GM23248 (cell line): ENCODE data around the gene CDH13. TPM values are rescaled to one million over a fixed set of nuclear protein-coding genes. Genes with fewer than 3 reads are reported as not detected.

Experiments
- DNase-seq: peaks from one replicate; pipeline ENCODE4 v3.0.0-alpha.2; 2015
- H2AFZ ChIP-seq: fragments of 200-600 bp; sonication (generic); 2 replicates; pipeline ENCODE4 v1.6.1; 2016; ENCODE audit warnings: antibody characterized with exemption
- H3F3A ChIP-seq: fragments of 200-600 bp; sonication (generic); 2 replicates; pipeline ENCODE4 v1.6.1; 2016; ENCODE audit warnings: mild to moderate bottlenecking, antibody characterized with exemption, mixed run types; ENCODE audit not compliant: insufficient read depth
- H3K27ac ChIP-seq: fragments of 200-600 bp; sonication (generic); 2 replicates; pipeline ENCODE4 v1.5.1; 2016; ENCODE audit warnings: mild to moderate bottlenecking
- H3K27me3 ChIP-seq: fragments of 200-600 bp; sonication (generic); replicated peaks from 2 replicates; pipeline ENCODE4 v1.6.1; 2016; ENCODE audit warnings: mild to moderate bottlenecking; ENCODE audit not compliant: insufficient read depth
- H3K36me3 ChIP-seq: fragments of 200-600 bp; sonication (generic); 2 replicates; pipeline ENCODE4 v1.6.1; 2016; ENCODE audit warnings: low read depth, mild to moderate bottlenecking
- H3K4me1 ChIP-seq: fragments of 200-600 bp; sonication (generic); 2 replicates; pipeline ENCODE4 v1.6.1; 2016; ENCODE audit warnings: mild to moderate bottlenecking; ENCODE audit not compliant: insufficient read depth
- H3K4me2 ChIP-seq: fragments of 200-600 bp; sonication (generic); one replicate; pipeline ENCODE4 v1.6.1; 2016; ENCODE audit warnings: mild to moderate bottlenecking; ENCODE audit not compliant: unreplicated experiment
- H3K4me3 ChIP-seq: fragments of 200-600 bp; sonication (generic); 2 replicates; pipeline ENCODE4 v1.5.1; 2016; ENCODE audit warnings: mild to moderate bottlenecking
- H3K79me2 ChIP-seq: fragments of 200-600 bp; sonication (generic); 2 replicates; pipeline ENCODE4 v1.6.1; 2016; ENCODE audit warnings: mild to moderate bottlenecking; ENCODE audit not compliant: insufficient read depth
- H3K9ac ChIP-seq: fragments of 200-600 bp; sonication (generic); 2 replicates; pipeline ENCODE4 v1.6.1; 2016; ENCODE audit warnings: mild to moderate bottlenecking
- H3K9me2 ChIP-seq: fragments of 200-600 bp; sonication (generic); 2 replicates; pipeline ENCODE4 v1.6.1; 2016; ENCODE audit warnings: mixed run types, mild to moderate bottlenecking, moderate library complexity; ENCODE audit not compliant: insufficient read depth
- H3K9me3 ChIP-seq: fragments of 200-600 bp; sonication (generic); one replicate; pipeline ENCODE4 v1.6.1; 2017; ENCODE audit warnings: low read depth
- H4K20me1 ChIP-seq: fragments of 200-600 bp; sonication (generic); 2 replicates; pipeline ENCODE4 v1.6.0; 2016; ENCODE audit not compliant: insufficient read depth
- EZH2 ChIP-seq: fragments of 200-600 bp; sonication (generic); IDR thresholded peaks from 2 replicates; pipeline ENCODE4 v1.6.1; 2018; ENCODE audit warnings: antibody characterized with exemption, mild to moderate bottlenecking; ENCODE audit not compliant: insufficient read depth, poor library complexity, severe bottlenecking
- EZH2phosphoT487 ChIP-seq: fragments of 200-600 bp; sonication (generic); IDR thresholded peaks from 2 replicates; pipeline ENCODE4 v1.6.1; 2018; ENCODE audit warnings: antibody characterized with exemption, moderate library complexity, mild to moderate bottlenecking, low read depth; ENCODE audit not compliant: insufficient read depth
- WGBS, 2 experiments: methylation state at CpG; one replicate each; pipeline ENCODE4 v1.1.6; 2015 to 2017; ENCODE audit warnings: low lambda C conversion rate in 2 of 2, low coverage in 1 of 2; ENCODE audit errors: missing lambda C conversion rate in 2 of 2; 5-methylcytosine and 5-hydroxymethylcytosine counted together
- in situ Hi-C: fragments of 300-500 bp; cut with MboI; formaldehyde crosslinking; loops from 2 replicates; pipeline ENCODE4 v1.15.0; 2020
- polyA plus RNA-seq: library from polyadenylated mRNA; unstranded; fragments of >200 nt; fragmentation: Nextera tagmentation; extraction: Ambion mirVana; gene quantifications from 2 replicates; pipeline ENCODE4 v1.2.1, GENCODE V29; 2016
- total RNA-seq: library from RNA; depleted of rRNA; stranded (reverse); fragments of >200 nt; shearing (Covaris generic); gene quantifications from 2 replicates; pipeline ENCODE4 v1.2.3, GENCODE V29; 2014

The CDH13 gene
- total and polyA plus RNA-seq, 2 experiments from 2014 or later = 51.0 to 52.8 TPM

- in situ Hi-C loops = no loop called here
- Histone ChIP-seq H3K36me3 (no peaks in the 10 kb centered on the region), H3K4me1 (peaks cover 33% of the 10 kb centered on the region), H3K4me3 (no peak overlapping the region), H3K9ac (no peak overlapping the region), H2AFZ (no peak overlapping the region), H3K27ac (no peak overlapping the region), H3K27me3 (no peaks in the 10 kb centered on the region), H3K79me2 (0 out of 2 replicates have a peak, but pooled peaks cover 5% of the 10 kb centered on the region), H3K4me2 (no peak overlapping the region), H3F3A (peaks cover 8% of the 10 kb centered on the region; the same call in 1 of the 2 replicates), H4K20me1 (no peaks in the 10 kb centered on the region), H3K9me2 (peaks cover 5% of the 10 kb centered on the region; the same call in 1 of the 2 replicates), H3K9me3 (no peaks in the 10 kb centered on the region)
- TF ChIP-seq EZH2 (no peak), EZH2phosphoT487 (no peak)
- peak; percentile 33 for DNase-seq
- 71 to 77% methylated on average over 8 of the region's 8 CpGs for WGBS, 2 experiments
Measured at GRCh38 chr16:82660075-82660645, 33.4 kb downstream of the CDH13 start.

- H3K9ac ChIP-seq = no peak overlapping the region
- 0 out of 2 replicates have a peak, but pooled peaks cover 5% of the 10 kb centered on the region for H3K79me2 ChIP-seq
Measured at GRCh38 chr16:82660966-82661365, 34.2 kb downstream of the CDH13 start.

DNA sequence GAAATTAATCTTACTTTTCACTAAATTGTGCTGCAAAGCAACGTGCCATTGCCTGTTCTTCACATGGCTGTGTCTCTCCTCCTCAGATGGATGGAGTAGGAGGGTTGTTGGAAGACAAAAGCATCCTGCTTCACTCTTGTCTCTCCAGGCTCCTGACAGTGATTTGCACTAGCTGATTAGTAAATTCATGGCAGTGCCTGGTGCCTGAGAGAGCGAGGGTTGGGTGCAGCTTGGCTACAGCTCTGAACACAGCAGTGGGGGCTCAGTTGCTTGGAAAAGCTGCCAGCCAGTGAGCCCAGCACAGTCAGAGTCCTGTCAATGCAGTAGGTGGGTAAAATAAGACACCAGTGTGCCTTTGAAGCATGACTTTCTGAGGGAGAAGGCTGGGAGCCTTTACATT lies 37.4 kb downstream of the CDH13 start:
- no peak overlapping the region for H3K4me3 ChIP-seq
- H3K4me1 ChIP-seq = 0 out of 2 replicates have a peak, but pooled peaks cover 6% of the 10 kb centered on the region
- no peaks in the 10 kb centered on the region for H3K9me2 ChIP-seq
- H3K4me2 ChIP-seq = no peak overlapping the region
- H3K36me3 ChIP-seq = no peaks in the 10 kb centered on the region
- in situ Hi-C loops = no loop called here
- H3K27me3 ChIP-seq = no peaks in the 10 kb centered on the region
- 69 to 80% methylated on average over 2 of the region's 2 CpGs for WGBS, 2 experiments
- DNase-seq = no peak
- H4K20me1 ChIP-seq = no peaks in the 10 kb centered on the region
- no peaks in the 10 kb centered on the region for H3K9me3 ChIP-seq
- H3K79me2 ChIP-seq = no peaks in the 10 kb centered on the region
- no peak overlapping the region for H3K9ac ChIP-seq
- no peaks in the 10 kb centered on the region for H3F3A ChIP-seq
- TF ChIP-seq EZH2 (no peak), EZH2phosphoT487 (no peak)
- no peak overlapping the region for H2AFZ ChIP-seq
- H3K27ac ChIP-seq = no peak overlapping the region

More at GRCh38 chr16:82660966-82661365, 34.2 kb downstream of the CDH13 start:
- no peak overlapping the region for H3K4me2 ChIP-seq
- no peaks in the 10 kb centered on the region for H4K20me1 ChIP-seq
- no peaks in the 10 kb centered on the region for H3K27me3 ChIP-seq
- in situ Hi-C loops = no loop called here
- H3K36me3 ChIP-seq = no peaks in the 10 kb centered on the region
- H3K9me2 ChIP-seq = peaks cover 5% of the 10 kb centered on the region; the same call in 1 of the 2 replicates
- H2AFZ ChIP-seq = no peak overlapping the region
- H3K9me3 ChIP-seq = no peaks in the 10 kb centered on the region
- no peak overlapping the region for H3K27ac ChIP-seq
- H3K4me1 ChIP-seq = peaks cover 26% of the 10 kb centered on the region
- H3K4me3 ChIP-seq = no peak overlapping the region
- H3F3A ChIP-seq = peaks cover 7% of the 10 kb centered on the region; the same call in 1 of the 2 replicates
- WGBS, 2 experiments = 90 to 94% methylated on average over 7 of the region's 7 CpGs
- TF ChIP-seq EZH2phosphoT487 = no peak
- TF ChIP-seq EZH2 = no peak
- no peak for DNase-seq

DNA sequence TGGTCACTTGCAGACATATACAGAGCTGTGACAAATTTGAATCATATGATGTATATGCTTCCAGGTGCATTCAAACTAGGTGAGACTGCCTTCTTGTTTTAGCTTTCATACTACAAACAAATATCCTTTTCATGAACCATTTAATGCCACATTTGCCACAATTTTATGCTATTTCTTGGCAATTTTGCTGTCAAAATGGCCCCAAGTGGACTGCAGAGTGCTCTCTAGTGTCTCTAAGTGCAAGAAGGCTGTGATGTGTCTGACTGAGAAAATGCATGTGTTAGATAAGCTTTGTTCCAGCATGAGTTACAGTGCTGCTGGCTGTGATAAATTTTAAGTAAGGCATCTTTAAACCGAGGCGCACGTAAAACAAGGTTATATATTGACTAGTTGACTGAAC lies 38.3 kb downstream of the CDH13 start:
- no peak for TF ChIP-seq EZH2phosphoT487
- no peak for TF ChIP-seq EZH2
- H3K4me2 ChIP-seq = no peak overlapping the region
- 96 to 97% methylated on average over 3 of the region's 3 CpGs for WGBS, 2 experiments
- no peak overlapping the region for H3K27ac ChIP-seq
- no peaks in the 10 kb centered on the region for H3K36me3 ChIP-seq
- no peaks in the 10 kb centered on the region for H4K20me1 ChIP-seq
- no peak overlapping the region for H2AFZ ChIP-seq
- no peak for DNase-seq
- H3K79me2 ChIP-seq = no peaks in the 10 kb centered on the region
- H3K27me3 ChIP-seq = no peaks in the 10 kb centered on the region
- H3F3A ChIP-seq = no peaks in the 10 kb centered on the region
- H3K4me1 ChIP-seq = 0 out of 2 replicates have a peak, but pooled peaks cover 3% of the 10 kb centered on the region
- no peaks in the 10 kb centered on the region for H3K9me3 ChIP-seq
- in situ Hi-C loops = no loop called here
- H3K4me3 ChIP-seq = no peak overlapping the region
- no peak overlapping the region for H3K9ac ChIP-seq
- H3K9me2 ChIP-seq = no peaks in the 10 kb centered on the region

DNA sequence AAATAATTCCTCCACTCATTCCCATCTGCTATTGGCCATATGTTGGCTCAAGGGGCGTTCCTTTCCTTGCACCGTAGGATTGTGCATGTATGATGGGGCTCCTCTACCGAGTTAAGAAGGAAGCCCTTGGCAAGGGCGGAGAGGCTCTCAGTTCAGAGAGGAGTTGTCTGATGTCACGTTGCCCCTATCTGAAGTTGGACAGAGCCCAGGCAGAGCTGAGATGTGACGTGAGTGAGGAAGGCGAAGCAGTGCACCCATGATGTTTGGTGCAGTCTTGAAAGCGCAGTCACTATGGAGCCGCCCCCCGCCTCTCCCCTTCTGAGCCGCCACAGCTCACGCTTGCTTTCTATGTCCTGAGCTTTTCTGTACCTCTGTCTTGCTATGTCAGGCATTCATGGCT lies 40.7 kb downstream of the CDH13 start:
- Histone ChIP-seq H3K4me2 (no peak overlapping the region), H3K4me3 (no peak overlapping the region), H3K79me2 (peaks cover 8% of the 10 kb centered on the region; the same call in 1 of the 2 replicates), H3K9me2 (no peaks in the 10 kb centered on the region), H3K9me3 (no peaks in the 10 kb centered on the region), H3K9ac (no peak overlapping the region), H3K27me3 (no peaks in the 10 kb centered on the region), H4K20me1 (no peaks in the 10 kb centered on the region), H3F3A (no peaks in the 10 kb centered on the region), H3K27ac (no peak overlapping the region), H3K36me3 (no peaks in the 10 kb centered on the region), H3K4me1 (no peaks in the 10 kb centered on the region), H2AFZ (no peak overlapping the region)
- in situ Hi-C loops = no loop called here
- TF ChIP-seq EZH2 (no peak), EZH2phosphoT487 (no peak)
- DNase-seq = no peak
- WGBS, 2 experiments = 76 to 83% methylated on average over 11 to 12 of the region's 12 CpGs
